OCI-LY1 (cell line): Measurements from ENCODE around the gene USP40.

Experiments used
- H2AFZ ChIP-seq: fragments of 200-600 bp; sonication (generic), shearing (Covaris generic); 2 replicates; pipeline ENCODE4 v1.6.0; 2014; ENCODE audit warnings: antibody characterized with exemption, mild to moderate bottlenecking, low read length
- H3F3A ChIP-seq: fragments of 200-600 bp; sonication (generic), shearing (Covaris generic); 2 replicates; pipeline ENCODE4 v1.6.0; 2014; ENCODE audit warnings: mild to moderate bottlenecking, antibody characterized with exemption, low read length, moderate library complexity; ENCODE audit not compliant: insufficient read depth
- H3K27ac ChIP-seq: fragments of 200-600 bp; sonication (generic); 2 replicates; pipeline ENCODE4 v1.5.1; 2014; ENCODE audit warnings: low read length, mixed run types, mild to moderate bottlenecking, low read depth; ENCODE audit not compliant: poor library complexity, severe bottlenecking
- H3K27me3 ChIP-seq: fragments of 200-600 bp; sonication (generic); 2 replicates; pipeline ENCODE4 v1.6.0; 2014; ENCODE audit warnings: antibody characterized with exemption, mild to moderate bottlenecking, low read length, moderate library complexity; ENCODE audit not compliant: insufficient read depth
- H3K36me3 ChIP-seq: fragments of 200-600 bp; sonication (generic); 2 replicates; pipeline ENCODE4 v1.6.1; 2014; ENCODE audit warnings: mild to moderate bottlenecking, antibody characterized with exemption, low read length, moderate library complexity, mixed read lengths; ENCODE audit not compliant: insufficient read depth
- H3K4me1 ChIP-seq: fragments of 200-600 bp; sonication (generic); 2 replicates; pipeline ENCODE4 v1.5.1; 2014; ENCODE audit warnings: mild to moderate bottlenecking, low read length, moderate library complexity; ENCODE audit not compliant: insufficient read depth, severe bottlenecking
- H3K4me2 ChIP-seq: fragments of 200-600 bp; sonication (generic), shearing (Covaris generic); 2 replicates; pipeline ENCODE4 v1.6.1; 2014; ENCODE audit warnings: low read length
- H3K4me3 ChIP-seq: fragments of 200-600 bp; sonication (generic); 2 replicates; pipeline ENCODE4 v1.5.1; 2014; ENCODE audit warnings: low read length, low read depth, mild to moderate bottlenecking, mixed read lengths; ENCODE audit not compliant: poor library complexity, severe bottlenecking
- H3K79me2 ChIP-seq: fragments of 200-600 bp; shearing (Covaris generic); 2 replicates; pipeline ENCODE4 v1.6.1; 2016; ENCODE audit warnings: mixed run types, low read length, mixed read lengths; ENCODE audit not compliant: insufficient read depth
- H3K9ac ChIP-seq: fragments of 200-600 bp; sonication (generic), shearing (Covaris generic); 2 replicates; pipeline ENCODE4 v1.6.1; 2014; ENCODE audit warnings: mild to moderate bottlenecking, low read length, mixed read lengths
- H3K9me2 ChIP-seq: fragments of 200-600 bp; sonication (generic), shearing (Covaris generic); 2 replicates; pipeline ENCODE4 v1.6.1; 2014; ENCODE audit warnings: low read depth, mild to moderate bottlenecking, low read length, mixed read lengths
- H3K9me3 ChIP-seq: fragments of 200-600 bp; shearing (Covaris generic); 2 replicates; pipeline ENCODE4 v1.6.1; 2014; ENCODE audit warnings: low read length, mixed read lengths
- H4K20me1 ChIP-seq: fragments of 200-600 bp; sonication (generic), shearing (Covaris generic); 2 replicates; pipeline ENCODE4 v1.6.0; 2016; ENCODE audit warnings: mild to moderate bottlenecking, low read length; ENCODE audit not compliant: insufficient read depth
- CTCF ChIP-seq: fragments of 200-600 bp; sonication (generic), shearing (Covaris generic); IDR thresholded peaks from 2 replicates; pipeline ENCODE4 v1.5.1; 2017; ENCODE audit warnings: mild to moderate bottlenecking, antibody characterized with exemption, low read length, moderate library complexity, mixed read lengths
- EZH2 ChIP-seq: fragments of 200-600 bp; sonication (generic), shearing (Covaris generic); IDR thresholded peaks from 2 replicates; pipeline ENCODE4 v1.8.0; 2017; ENCODE audit warnings: borderline replicate concordance, mixed run types, mild to moderate bottlenecking, antibody characterized with exemption, low read length, moderate library complexity, mixed read lengths

USP40 gene

DNA sequence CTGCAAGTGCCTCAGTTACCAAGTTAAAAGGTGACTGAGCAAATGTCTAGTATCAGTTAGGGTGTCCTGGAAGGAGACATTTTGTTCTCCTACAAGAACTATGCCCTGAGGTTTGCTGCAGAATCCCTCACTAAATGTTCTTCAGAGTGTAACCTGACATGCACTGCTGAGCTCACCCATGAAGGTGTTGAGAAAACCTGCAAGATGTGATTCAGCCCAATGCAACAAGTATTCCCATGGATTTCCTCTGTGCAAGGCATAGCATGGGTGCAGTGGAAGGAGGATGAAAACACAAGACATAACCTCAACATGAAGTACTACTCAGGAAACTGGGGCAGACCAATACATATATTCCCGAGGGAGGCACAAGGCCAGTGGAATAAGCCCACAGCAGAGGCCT, 35.5 kb upstream of the USP40 start:
- Histone ChIP-seq H3K4me3 (no peak overlapping the region), H3K36me3 (no peaks in the 10 kb centered on the region), H2AFZ (no peak overlapping the region), H3K9ac (no peak overlapping the region), H4K20me1 (no peaks in the 10 kb centered on the region), H3K79me2 (no peaks in the 10 kb centered on the region), H3K27me3 (no peaks in the 10 kb centered on the region), H3K9me2 (no peaks in the 10 kb centered on the region), H3K9me3 (0 out of 2 replicates have a peak, but pooled peaks cover 2% of the 10 kb centered on the region), H3K4me1 (no peaks in the 10 kb centered on the region), H3F3A (no peaks in the 10 kb centered on the region), H3K4me2 (no peak overlapping the region), H3K27ac (no peak overlapping the region)
- TF ChIP-seq CTCF, result no peak
- TF ChIP-seq EZH2, result no peak

- Histone ChIP-seq H3K9me2 (no peaks in the 10 kb centered on the region), H3K4me1 (no peaks in the 10 kb centered on the region), H4K20me1 (no peaks in the 10 kb centered on the region), H3K9me3 (0 out of 2 replicates have a peak, but pooled peaks cover 2% of the 10 kb centered on the region), H3F3A (no peaks in the 10 kb centered on the region), H3K79me2 (no peaks in the 10 kb centered on the region), H3K9ac (no peak overlapping the region), H3K4me2 (no peak overlapping the region), H3K27me3 (no peaks in the 10 kb centered on the region), H3K4me3 (no peak overlapping the region), H2AFZ (no peak overlapping the region), H3K27ac (no peak overlapping the region), H3K36me3 (no peaks in the 10 kb centered on the region)
- TF ChIP-seq EZH2, result no peak
- no peak for TF ChIP-seq CTCF
Measured at GRCh38 chr2:233600386-233600785, 33.8 kb upstream of the USP40 start.

DNA sequence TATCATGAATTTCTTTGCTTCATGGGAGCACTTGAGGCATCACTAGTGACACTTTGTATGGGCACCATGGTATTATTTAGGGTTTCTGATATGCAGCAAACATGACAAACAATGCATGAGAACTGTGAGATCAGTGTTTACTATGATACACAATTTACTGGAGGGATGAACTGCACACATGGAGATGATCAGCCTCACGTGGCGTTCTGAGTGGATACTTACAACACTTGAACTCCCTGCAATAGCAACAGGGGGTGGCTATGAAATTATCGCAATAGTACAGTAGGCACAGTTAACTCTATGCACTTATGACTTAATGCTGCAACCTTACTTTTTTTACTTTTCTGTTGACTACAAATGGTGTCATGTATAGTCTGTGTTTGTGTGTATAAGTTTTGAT, 32.4 kb upstream of the USP40 start:
- TF ChIP-seq CTCF (no peak), EZH2 (no peak)
- Histone ChIP-seq H3K9me3 (0 out of 2 replicates have a peak, but pooled peaks cover 2% of the 10 kb centered on the region), H3K4me2 (no peak overlapping the region), H2AFZ (no peak overlapping the region), H3K4me3 (no peak overlapping the region), H3K4me1 (no peaks in the 10 kb centered on the region), H3K9me2 (no peaks in the 10 kb centered on the region), H3K79me2 (no peaks in the 10 kb centered on the region), H3K36me3 (no peaks in the 10 kb centered on the region), H3K9ac (no peak overlapping the region), H3F3A (no peaks in the 10 kb centered on the region), H4K20me1 (no peaks in the 10 kb centered on the region), H3K27ac (no peak overlapping the region), H3K27me3 (no peaks in the 10 kb centered on the region)
